SK-N-SH (cell line): ENCODE measurements around the gene BZW2.

ENCODE experiments used
- EP300 ChIP-seq, 2 experiments: IDR thresholded peaks; 2 replicates each; pipeline versions ENCODE4 v1.4.0 to v1.6.1; 2012; ENCODE audit warnings: borderline replicate concordance in 1 of 2, low read depth in 1 of 2, low read length in 1 of 2
- FOXM1 ChIP-seq: IDR thresholded peaks from 2 replicates; pipeline ENCODE4 v1.4.0; 2012; ENCODE audit warnings: low read depth, mild to moderate bottlenecking
- GABPA ChIP-seq: IDR thresholded peaks from 2 replicates; pipeline ENCODE4 v1.4.0; 2012; ENCODE audit warnings: low read depth, mild to moderate bottlenecking
- JUND ChIP-seq: IDR thresholded peaks from 2 replicates; pipeline ENCODE4 v1.4.0; 2012
- TF ChIP-seq, protein P1 (sequence below): fragments of 200-600 bp; sonication (generic); IDR thresholded peaks from 2 replicates; pipeline ENCODE4 v1.6.1; 2017; ENCODE audit warnings: antibody characterized with exemption, mild to moderate bottlenecking, moderate library complexity
- TF ChIP-seq, protein P2 (sequence below): IDR thresholded peaks from 2 replicates; pipeline ENCODE4 v1.6.1; 2012; ENCODE audit warnings: mild to moderate bottlenecking, low read depth, low read length, moderate library complexity

- TF ChIP-seq, protein P1, sequence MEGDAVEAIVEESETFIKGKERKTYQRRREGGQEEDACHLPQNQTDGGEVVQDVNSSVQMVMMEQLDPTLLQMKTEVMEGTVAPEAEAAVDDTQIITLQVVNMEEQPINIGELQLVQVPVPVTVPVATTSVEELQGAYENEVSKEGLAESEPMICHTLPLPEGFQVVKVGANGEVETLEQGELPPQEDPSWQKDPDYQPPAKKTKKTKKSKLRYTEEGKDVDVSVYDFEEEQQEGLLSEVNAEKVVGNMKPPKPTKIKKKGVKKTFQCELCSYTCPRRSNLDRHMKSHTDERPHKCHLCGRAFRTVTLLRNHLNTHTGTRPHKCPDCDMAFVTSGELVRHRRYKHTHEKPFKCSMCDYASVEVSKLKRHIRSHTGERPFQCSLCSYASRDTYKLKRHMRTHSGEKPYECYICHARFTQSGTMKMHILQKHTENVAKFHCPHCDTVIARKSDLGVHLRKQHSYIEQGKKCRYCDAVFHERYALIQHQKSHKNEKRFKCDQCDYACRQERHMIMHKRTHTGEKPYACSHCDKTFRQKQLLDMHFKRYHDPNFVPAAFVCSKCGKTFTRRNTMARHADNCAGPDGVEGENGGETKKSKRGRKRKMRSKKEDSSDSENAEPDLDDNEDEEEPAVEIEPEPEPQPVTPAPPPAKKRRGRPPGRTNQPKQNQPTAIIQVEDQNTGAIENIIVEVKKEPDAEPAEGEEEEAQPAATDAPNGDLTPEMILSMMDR, result no peak
- TF ChIP-seq, protein P2, sequence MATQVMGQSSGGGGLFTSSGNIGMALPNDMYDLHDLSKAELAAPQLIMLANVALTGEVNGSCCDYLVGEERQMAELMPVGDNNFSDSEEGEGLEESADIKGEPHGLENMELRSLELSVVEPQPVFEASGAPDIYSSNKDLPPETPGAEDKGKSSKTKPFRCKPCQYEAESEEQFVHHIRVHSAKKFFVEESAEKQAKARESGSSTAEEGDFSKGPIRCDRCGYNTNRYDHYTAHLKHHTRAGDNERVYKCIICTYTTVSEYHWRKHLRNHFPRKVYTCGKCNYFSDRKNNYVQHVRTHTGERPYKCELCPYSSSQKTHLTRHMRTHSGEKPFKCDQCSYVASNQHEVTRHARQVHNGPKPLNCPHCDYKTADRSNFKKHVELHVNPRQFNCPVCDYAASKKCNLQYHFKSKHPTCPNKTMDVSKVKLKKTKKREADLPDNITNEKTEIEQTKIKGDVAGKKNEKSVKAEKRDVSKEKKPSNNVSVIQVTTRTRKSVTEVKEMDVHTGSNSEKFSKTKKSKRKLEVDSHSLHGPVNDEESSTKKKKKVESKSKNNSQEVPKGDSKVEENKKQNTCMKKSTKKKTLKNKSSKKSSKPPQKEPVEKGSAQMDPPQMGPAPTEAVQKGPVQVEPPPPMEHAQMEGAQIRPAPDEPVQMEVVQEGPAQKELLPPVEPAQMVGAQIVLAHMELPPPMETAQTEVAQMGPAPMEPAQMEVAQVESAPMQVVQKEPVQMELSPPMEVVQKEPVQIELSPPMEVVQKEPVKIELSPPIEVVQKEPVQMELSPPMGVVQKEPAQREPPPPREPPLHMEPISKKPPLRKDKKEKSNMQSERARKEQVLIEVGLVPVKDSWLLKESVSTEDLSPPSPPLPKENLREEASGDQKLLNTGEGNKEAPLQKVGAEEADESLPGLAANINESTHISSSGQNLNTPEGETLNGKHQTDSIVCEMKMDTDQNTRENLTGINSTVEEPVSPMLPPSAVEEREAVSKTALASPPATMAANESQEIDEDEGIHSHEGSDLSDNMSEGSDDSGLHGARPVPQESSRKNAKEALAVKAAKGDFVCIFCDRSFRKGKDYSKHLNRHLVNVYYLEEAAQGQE, result no peak
- TF ChIP-seq EP300 (IDR thresholded peaks at IDR 0.05; ENCODE audit: borderline replicate concordance in 1 of 2, low read depth in 1 of 2, low read length in 1 of 2), result no peak
- TF ChIP-seq GABPA, result no peak
- TF ChIP-seq FOXM1, result no peak
- no peak for TF ChIP-seq JUND
Measured at GRCh38 chr7:16694806-16695205, 48.8 kb downstream of the BZW2 start.
